Activated naive CD4-positive, alpha-beta T cell treated with anti-CD3 and anti-CD28 coated beads for 36 hours (primary cell): Measurements from ENCODE around the gene CACNB4. TPM values are rescaled to one million over a fixed set of nuclear protein-coding genes. Genes with fewer than 3 reads are reported as not detected.
"Not testable (repeated sequence)": the region's sequence is repeated elsewhere in the genome, so short reads cannot be mapped to it uniquely, and the experiment has no call there.

ENCODE experiments used
- CTCF ChIA-PET: fragments of 350-600 bp; sonication (Branson Sonifier 250); formaldehyde crosslinking; loops from one replicate; lab custom pipeline; 2021; ENCODE audit warnings: antibody characterized with exemption; lab: Charles Lee
- DNase-seq: peaks from one replicate; pipeline ENCODE4 v3.0.0-alpha.2; 2020
- H3K27ac Mint-ChIP-seq: one replicate; pipeline ENCODE4 v1.8.0; 2021; ENCODE audit warnings: mild to moderate bottlenecking, mixed read lengths
- H3K27me3 Mint-ChIP-seq: one replicate; pipeline ENCODE4 v1.8.0; 2021; ENCODE audit warnings: low read depth, mixed read lengths
- H3K36me3 Mint-ChIP-seq: one replicate; pipeline ENCODE4 v1.8.0; 2021; ENCODE audit warnings: low read depth, mixed read lengths
- H3K4me1 Mint-ChIP-seq: one replicate; pipeline ENCODE4 v1.8.0; 2021; ENCODE audit warnings: low read depth, mixed read lengths
- H3K4me3 Mint-ChIP-seq: one replicate; pipeline ENCODE4 v1.8.0; 2021; ENCODE audit warnings: mild to moderate bottlenecking, moderate library complexity, mixed read lengths
- H3K9me3 Mint-ChIP-seq: one replicate; pipeline ENCODE4 v1.8.0; 2021; ENCODE audit warnings: mixed read lengths
- intact Hi-C: fragments of 100-400 bp; cut with micrococcal nuclease; formaldehyde crosslinking; loops from one replicate; pipeline ENCODE4 v1.15.1; 2023
- total RNA-seq, 2 experiments: library from RNA; stranded (reverse); gene quantifications; one replicate each; pipeline ENCODE4 v1.2.3, GENCODE V29; 2021

CACNB4 gene
- total RNA-seq, 2 experiments from 2014 or later = 0.10 to 0.15 TPM

GRCh38 chr2:151996243-151997003, 102.4 kb downstream of the CACNB4 start:
- Mint-ChIP-seq H3K4me3 (no peak overlapping the region), H3K4me1 (no peaks in the 10 kb centered on the region), H3K36me3 (peaks cover 2% of the 10 kb centered on the region), H3K27me3 (no peaks in the 10 kb centered on the region), H3K27ac (no peak overlapping the region), H3K9me3 (no peaks in the 10 kb centered on the region)
- intact Hi-C loops = no loop called here
- CTCF ChIA-PET = interaction anchor here (1.2 to 1.5 kb wide), 2 partner anchors 29 to 1474 kb away, joined by 3 to 7 read pairs; no protein-coding TSS in a partner anchor
- DNase-seq = no peak

- no peaks in the 10 kb centered on the region for H3K27me3 Mint-ChIP-seq
- no peaks in the 10 kb centered on the region for H3K9me3 Mint-ChIP-seq
- no peaks in the 10 kb centered on the region for H3K4me1 Mint-ChIP-seq
- peaks cover 2% of the 10 kb centered on the region for H3K36me3 Mint-ChIP-seq
- intact Hi-C loops = no loop called here
- H3K4me3 Mint-ChIP-seq = no peak overlapping the region
- H3K27ac Mint-ChIP-seq = no peak overlapping the region
- CTCF ChIA-PET = interaction anchor here (1.5 kb wide), 1 partner anchor 30 kb away, joined by 7 read pairs; no protein-coding TSS in a partner anchor
- DNase-seq = no peak
Measured at GRCh38 chr2:151995161-151995557, 103.7 kb downstream of the CACNB4 start.

DNA sequence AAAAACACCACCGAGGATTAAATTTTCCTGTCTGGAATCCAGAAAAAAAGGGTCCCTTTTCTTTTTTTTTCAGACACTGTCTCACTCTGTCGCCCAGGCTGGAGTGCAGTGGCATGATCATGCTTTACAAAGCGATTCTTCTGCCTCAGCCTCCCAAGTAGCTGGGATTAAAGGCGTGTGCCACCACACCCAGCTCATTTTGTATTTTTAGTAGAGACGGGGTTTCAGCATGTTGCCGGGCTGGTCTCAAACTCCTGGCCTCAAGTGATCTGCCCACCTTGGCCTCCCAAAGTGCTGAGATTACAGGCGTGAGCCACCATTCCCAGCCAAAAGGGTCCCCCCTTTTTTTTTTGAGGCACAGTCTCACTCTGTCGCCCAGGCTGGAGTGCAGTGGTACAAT, 104.7 kb downstream of the CACNB4 start:
- intact Hi-C loops, H3K4me3 Mint-ChIP-seq, DNase-seq, H3K27me3 Mint-ChIP-seq, H3K36me3 Mint-ChIP-seq, H3K9me3 Mint-ChIP-seq, H3K4me1 Mint-ChIP-seq, H3K27ac Mint-ChIP-seq: not testable (repeated sequence)
- CTCF ChIA-PET = interaction anchor here (0.7 to 0.9 kb wide), 2 partner anchors 31 to 835 kb away, joined by 3 to 4 read pairs; no protein-coding TSS in a partner anchor

- Mint-ChIP-seq H3K27ac (no peak overlapping the region), H3K4me3 (no peak overlapping the region), H3K36me3 (peaks cover 2% of the 10 kb centered on the region), H3K4me1 (no peaks in the 10 kb centered on the region), H3K9me3 (no peaks in the 10 kb centered on the region), H3K27me3 (no peaks in the 10 kb centered on the region)
- CTCF ChIA-PET = no interaction called here
- intact Hi-C loops = no loop called here
- no peak for DNase-seq
Measured at GRCh38 chr2:151991010-151991409, 107.8 kb downstream of the CACNB4 start.

- Mint-ChIP-seq H3K4me3 (no peak overlapping the region), H3K27me3 (no peaks in the 10 kb centered on the region), H3K4me1 (no peaks in the 10 kb centered on the region), H3K27ac (no peak overlapping the region), H3K9me3 (no peaks in the 10 kb centered on the region), H3K36me3 (peaks cover 2% of the 10 kb centered on the region)
- CTCF ChIA-PET = no interaction called here
- DNase-seq = no peak
- intact Hi-C loops = no loop called here
Measured at GRCh38 chr2:151989378-151989777, 109.5 kb downstream of the CACNB4 start.

DNA sequence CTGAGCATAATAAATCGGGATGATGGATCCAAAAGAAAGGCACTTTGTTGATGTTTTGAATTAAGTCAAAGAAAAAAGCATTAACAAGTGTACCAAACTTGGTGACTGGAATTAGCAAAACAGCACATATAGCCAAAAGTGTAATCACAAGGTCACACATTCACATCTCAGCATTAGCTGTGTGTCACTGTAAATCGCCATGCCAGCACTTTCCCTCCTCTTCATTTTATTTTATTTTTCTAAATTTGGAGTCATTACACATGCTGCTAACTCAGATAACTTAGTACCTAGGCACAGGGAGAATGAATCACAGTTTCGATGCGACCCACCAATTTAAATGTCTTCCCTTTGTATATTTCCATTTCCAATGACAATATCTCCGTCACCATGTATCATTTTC, 111.4 kb downstream of the CACNB4 start:
- Mint-ChIP-seq H3K4me3 (no peak overlapping the region), H3K27me3 (no peaks in the 10 kb centered on the region), H3K9me3 (no peaks in the 10 kb centered on the region), H3K4me1 (no peaks in the 10 kb centered on the region), H3K36me3 (no peaks in the 10 kb centered on the region), H3K27ac (no peak overlapping the region)
- intact Hi-C loops = no loop called here
- CTCF ChIA-PET = no interaction called here
- no peak for DNase-seq

GRCh38 chr2:151984424-151985083, 114.3 kb downstream of the CACNB4 start:
- intact Hi-C loops = no loop called here
- Mint-ChIP-seq H3K36me3 (no peaks in the 10 kb centered on the region), H3K4me3 (no peak overlapping the region), H3K27ac (no peak overlapping the region), H3K9me3 (no peaks in the 10 kb centered on the region), H3K4me1 (no peaks in the 10 kb centered on the region), H3K27me3 (no peaks in the 10 kb centered on the region)
- no peak for DNase-seq
- CTCF ChIA-PET = interaction anchor here (0.8 kb wide), 1 partner anchor 41 kb away, joined by 4 read pairs; no protein-coding TSS in a partner anchor

DNA sequence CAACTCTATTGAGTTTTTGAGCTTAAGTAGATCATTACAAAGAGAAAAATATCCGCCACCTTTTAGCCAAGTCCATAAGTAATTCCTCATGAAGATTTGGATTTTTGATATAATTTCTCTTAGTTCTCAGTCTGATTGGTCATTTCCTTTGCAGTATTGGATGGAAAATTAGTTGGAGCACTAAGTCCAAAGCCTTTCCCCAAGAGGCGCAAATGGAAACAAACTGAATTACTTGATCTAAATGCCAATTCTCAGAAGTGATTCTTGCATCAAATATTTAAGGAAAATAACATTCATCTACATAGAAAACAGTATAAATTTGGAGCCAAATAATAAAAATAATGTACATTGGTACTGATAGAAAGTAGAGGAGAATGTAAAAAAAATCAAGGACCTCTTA, 115.6 kb downstream of the CACNB4 start:
- Mint-ChIP-seq H3K27ac (no peak overlapping the region), H3K4me1 (no peaks in the 10 kb centered on the region), H3K36me3 (no peaks in the 10 kb centered on the region), H3K4me3 (no peak overlapping the region), H3K9me3 (no peaks in the 10 kb centered on the region), H3K27me3 (no peaks in the 10 kb centered on the region)
- intact Hi-C loops = no loop called here
- CTCF ChIA-PET = interaction anchor here (1.0 to 2.5 kb wide), 3 partner anchors 16 to 64 kb away, joined by 3 to 7 read pairs (median 7); no protein-coding TSS in a partner anchor
- DNase-seq = no peak

DNA sequence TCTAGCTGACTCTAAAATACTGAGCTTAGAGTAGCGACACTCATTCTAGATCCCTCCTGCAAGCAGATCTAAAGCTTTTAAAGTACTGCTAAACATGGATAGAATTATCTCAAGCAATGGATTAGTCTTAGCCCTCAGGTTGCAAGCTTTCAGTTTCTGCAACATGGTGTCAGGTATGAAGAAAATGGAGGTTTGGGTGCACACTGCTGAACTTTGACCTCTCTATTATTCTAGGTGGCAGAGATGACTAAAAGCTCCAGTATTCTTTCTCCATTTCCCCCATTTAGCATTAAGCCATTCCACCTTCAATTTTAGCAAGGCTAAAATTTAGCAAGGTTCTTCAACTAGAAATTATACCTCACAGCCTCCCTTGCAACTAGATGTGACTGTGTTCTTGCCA, 117.0 kb downstream of the CACNB4 start:
- CTCF ChIA-PET = interaction anchor here (0.9 to 2.5 kb wide), 3 partner anchors 17 to 43 kb away, joined by 3 to 7 read pairs (median 7); no protein-coding TSS in a partner anchor
- H3K27me3 Mint-ChIP-seq = peaks cover 2% of the 10 kb centered on the region
- intact Hi-C loops = no loop called here
- DNase-seq = no peak
- H3K9me3 Mint-ChIP-seq = no peaks in the 10 kb centered on the region
- H3K4me1 Mint-ChIP-seq = no peaks in the 10 kb centered on the region
- no peaks in the 10 kb centered on the region for H3K36me3 Mint-ChIP-seq
- no peak overlapping the region for H3K27ac Mint-ChIP-seq
- H3K4me3 Mint-ChIP-seq = no peak overlapping the region

DNA sequence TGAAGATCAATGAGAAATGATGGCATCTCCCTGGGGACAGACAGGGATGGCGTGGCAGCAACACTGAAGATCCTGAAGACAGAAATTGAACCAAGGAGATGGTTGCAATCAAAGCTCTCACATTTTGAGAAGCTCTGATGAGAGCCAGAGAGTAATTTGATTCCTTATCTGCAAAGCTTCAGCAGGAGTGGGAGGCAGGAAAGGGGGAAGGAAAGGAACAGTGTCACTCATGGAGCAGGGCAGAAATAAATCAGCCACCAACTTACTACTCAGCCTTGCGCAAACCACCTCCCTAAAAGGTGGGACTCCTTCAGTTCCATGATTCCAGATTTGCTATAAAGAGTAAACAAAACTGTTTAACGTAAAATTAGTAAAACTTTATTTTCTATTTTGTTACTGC, 119.2 kb downstream of the CACNB4 start:
- Mint-ChIP-seq H3K9me3 (no peaks in the 10 kb centered on the region), H3K27ac (no peak overlapping the region), H3K27me3 (peaks cover 2% of the 10 kb centered on the region), H3K36me3 (no peaks in the 10 kb centered on the region), H3K4me3 (no peak overlapping the region), H3K4me1 (no peaks in the 10 kb centered on the region)
- intact Hi-C loops = no loop called here
- DNase-seq = no peak
- CTCF ChIA-PET = interaction anchor here (0.6 to 2.7 kb wide), 3 partner anchors 19 to 578 kb away, joined by 3 to 11 read pairs (median 10); no protein-coding TSS in a partner anchor

DNA sequence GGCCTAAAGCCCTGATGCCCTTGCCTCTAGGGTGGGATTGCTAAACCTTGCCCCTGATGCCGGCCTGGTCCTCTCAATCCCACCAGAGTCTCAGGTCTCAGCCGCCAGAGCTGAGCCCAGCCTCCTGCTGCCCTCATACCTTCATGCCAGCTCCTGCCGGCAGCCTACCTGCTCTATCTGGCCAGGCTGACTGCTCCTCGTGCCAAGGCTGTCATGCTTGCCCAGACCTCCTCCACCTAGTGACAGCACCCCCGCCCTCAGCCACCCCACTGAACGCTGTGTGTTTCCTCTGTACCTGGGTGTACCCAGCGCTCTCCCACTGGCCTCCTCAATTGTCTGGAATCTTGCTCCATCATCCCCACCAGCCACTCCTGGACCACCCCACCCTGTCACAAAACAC, 120.1 kb downstream of the CACNB4 start:
- Mint-ChIP-seq H3K36me3 (no peaks in the 10 kb centered on the region), H3K27ac (no peak overlapping the region), H3K4me1 (no peaks in the 10 kb centered on the region), H3K27me3 (peaks cover 2% of the 10 kb centered on the region), H3K4me3 (no peak overlapping the region), H3K9me3 (no peaks in the 10 kb centered on the region)
- CTCF ChIA-PET = interaction anchor here (2.7 kb wide), 1 partner anchor 47 kb away, joined by 11 read pairs; no protein-coding TSS in a partner anchor
- intact Hi-C loops = no loop called here
- no peak for DNase-seq

DNA sequence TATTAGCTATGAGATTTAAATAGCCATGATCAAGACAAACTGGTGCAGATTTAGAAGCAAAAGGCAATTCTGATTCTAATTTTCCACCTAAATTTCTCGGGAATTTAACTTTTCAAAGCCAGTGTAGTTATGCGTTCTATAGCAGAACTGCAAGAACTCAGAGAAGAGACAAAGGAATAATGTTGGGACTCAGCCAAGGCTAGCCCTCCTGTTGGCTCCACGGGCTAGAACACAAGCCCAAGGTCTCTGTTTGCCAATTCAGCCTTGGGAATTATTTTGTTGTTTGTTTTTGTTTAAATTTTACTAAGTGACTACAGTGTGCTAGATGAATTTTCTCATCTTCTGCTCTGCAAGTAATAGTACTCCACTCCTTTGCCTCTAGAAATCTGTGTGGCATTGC, 121.2 kb downstream of the CACNB4 start:
- Mint-ChIP-seq H3K4me1 (no peaks in the 10 kb centered on the region), H3K36me3 (no peaks in the 10 kb centered on the region), H3K27ac (no peak overlapping the region), H3K4me3 (no peak overlapping the region), H3K27me3 (peaks cover 2% of the 10 kb centered on the region), H3K9me3 (no peaks in the 10 kb centered on the region)
- no peak for DNase-seq
- CTCF ChIA-PET = interaction anchor here (1.6 kb wide), 1 partner anchor 22 kb away, joined by 4 read pairs; no protein-coding TSS in a partner anchor
- intact Hi-C loops = no loop called here
